Umbilical cord (tissue), 2 donors: ENCODE measurements around the gene MAFG. TPM values are rescaled to one million over a fixed set of nuclear protein-coding genes. Genes with fewer than 3 reads are reported as not detected.

Experiments used
- DNase-seq: peaks from one replicate; pipeline ENCODE4 v3.0.0-alpha.2; 2015; ENCODE audit warnings: low spot score
- total RNA-seq: library from RNA; depleted of rRNA; stranded (reverse); fragments of >200 nt; gene quantifications from one replicate; pipeline ENCODE4 v1.2.3, GENCODE V29; 2014; ENCODE audit warnings: low replicate concordance; ENCODE audit not compliant: insufficient read depth

MAFG gene
- total RNA-seq, 1 donor from 2014 or later: 8.4 TPM

DNA sequence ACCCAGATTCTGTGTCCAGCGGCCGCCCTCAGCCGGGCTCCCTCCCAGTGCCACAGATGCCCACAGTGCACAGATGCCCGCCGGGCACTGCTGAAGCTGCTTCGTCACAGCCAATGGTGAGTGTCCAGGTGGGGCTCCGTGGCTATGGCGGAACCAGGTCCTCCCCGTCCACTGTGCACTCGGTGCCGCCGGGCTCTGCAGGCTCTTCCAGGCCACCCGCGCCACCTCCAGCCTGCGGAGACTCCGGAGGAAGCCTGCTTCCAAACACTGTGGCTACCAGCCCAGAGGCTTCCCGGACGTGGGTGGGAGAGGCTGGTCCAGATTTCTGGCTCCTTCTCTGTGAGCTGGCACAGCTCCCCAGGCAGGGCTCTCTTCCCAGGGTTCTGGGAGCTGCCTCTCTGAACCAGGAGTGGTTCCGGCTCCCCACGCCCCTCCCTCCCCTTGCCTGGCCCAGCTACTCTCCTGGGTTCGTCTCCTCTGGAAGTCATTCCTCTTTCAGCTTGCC lies 12.4 kb upstream of the MAFG start:
- no peak for DNase-seq

DNA sequence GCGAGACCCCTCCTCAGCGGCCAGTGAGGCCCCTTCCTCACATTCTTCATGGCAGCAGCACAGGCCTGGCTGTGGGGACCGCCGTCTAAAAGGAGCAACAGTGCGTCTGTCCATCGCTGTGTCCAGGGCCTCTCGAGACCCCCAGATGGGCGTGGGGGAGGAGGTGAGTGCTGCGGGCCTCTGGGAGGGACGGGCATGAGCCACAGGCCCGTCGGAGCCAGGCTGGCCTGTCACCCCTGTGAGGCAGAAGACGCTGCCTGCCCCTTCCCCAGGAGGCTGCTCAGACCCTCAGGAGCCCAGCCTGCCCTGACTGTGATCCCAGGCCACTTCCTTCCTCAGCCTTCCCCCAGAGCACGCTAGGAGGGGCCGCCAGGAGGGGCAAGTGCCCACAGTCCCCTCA lies 11.7 kb upstream of the MAFG start:
- no peak for DNase-seq

DNA sequence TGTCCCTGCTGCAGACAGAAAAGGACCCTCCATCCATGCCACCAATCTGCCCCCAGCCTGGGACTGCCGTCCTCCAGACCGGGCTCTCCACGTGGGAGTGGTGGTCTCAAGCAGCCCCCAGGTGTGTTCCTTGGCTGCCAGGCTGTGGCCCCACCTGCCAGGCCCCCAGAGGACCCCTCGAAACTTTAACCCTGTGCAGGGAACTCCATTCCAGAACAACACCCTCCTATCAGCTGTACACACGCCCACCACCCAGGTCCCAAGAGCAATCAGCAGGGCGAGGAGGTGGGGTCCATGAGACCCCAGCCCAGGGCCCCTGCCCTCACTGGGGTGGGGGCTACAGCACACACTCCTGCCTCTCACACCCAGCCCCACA lies 8.2 kb upstream of the MAFG start:
- no peak for DNase-seq

DNA sequence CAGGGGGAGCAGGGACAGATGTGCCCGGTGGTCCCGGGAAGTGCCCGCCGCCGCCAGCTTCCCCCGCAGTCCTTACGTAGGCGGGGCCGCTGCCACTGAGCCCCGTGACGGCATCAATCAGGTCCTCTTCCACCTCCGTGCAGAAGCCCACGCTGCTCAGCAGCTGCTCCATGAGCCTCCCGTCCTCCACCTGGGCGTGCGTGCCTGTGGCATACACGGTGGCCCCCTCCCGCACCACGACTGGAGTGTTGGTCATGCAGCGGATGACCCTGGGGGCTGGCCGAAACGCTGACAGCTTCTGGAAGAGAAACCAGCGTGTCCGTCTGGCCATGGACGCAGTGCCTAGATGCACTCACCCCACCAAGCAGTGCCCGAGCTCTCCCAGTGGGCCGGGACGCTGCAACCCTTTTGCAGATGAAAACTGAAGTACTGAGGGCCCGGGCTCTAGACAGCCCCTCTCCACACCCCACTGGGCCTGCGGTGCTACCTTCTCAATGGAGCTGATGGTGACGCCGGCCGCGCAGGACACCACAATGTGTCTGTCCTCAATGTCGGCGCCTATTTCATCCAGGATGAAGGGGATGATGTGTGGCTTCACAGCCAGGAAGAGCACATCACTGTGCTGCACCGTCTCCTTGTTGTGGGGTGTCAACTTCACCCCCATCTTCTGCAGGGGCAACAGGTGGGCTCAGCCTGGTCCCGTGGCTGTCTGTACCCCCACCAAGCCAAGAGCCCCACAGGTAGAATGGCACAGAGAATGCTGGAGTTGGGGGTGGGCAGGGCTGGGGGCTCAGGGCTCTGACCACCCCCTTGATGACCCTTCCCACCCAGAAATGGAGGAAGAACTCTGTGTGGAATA lies 7.5 kb upstream of the MAFG start:
- no peak for DNase-seq

DNA sequence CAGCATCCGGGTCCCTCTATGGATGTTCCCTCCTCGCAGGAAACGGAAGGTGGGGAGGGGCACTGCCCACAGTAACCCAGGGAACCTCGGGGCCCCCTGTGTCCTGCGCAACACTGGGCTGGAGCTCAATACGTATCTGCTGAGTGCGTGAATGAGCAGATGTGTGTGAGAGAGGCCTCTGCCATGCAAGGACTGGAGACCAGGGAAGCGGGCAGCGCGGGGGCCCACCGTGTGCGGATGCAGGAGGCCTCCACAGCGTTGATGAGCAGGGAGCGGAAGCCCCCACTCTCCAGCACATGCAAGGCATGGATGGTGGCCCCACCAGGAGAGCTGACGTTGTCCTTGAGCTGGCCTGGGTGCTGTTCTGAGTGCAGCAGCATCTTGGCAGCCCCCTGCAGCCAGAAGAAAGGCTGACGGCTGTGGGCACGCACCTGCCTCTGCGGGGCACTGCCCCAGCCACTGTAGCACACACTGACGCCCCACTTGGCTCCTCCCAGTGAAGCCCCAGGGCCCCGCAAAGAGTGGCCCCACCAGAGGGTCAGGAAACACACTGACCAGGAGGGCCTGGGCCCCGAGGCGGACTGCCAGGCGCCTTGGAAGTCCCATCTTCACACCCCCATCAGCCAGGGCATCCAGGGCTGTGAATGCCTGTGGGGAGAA lies 6.7 kb upstream of the MAFG start:
- no peak for DNase-seq

DNA sequence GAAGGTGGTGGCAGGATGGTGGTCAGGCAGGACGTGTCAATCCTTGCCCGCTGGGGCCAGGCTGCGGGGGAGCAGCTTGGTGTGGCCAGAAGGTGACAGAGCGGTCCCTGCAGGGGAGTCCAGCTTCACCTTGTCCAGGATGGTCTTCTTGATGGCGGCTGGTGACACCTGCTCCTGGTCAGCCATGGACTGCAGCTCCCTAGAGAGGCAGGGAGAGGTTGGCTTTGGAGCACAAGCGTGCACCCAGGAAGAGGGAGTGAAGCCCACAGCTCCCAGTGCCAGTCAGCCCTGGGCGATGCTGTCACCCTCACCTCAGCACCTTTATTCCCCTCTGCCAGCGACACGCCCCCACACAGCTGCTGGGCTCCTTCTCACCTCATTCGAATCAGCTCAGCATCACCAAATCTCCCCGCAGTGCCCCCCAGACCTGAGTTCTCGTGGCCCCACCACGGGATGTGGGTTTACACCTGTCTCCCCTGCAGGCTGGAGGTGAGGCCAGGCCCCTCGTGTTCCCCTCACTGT lies 5.7 kb upstream of the MAFG start:
- DNase-seq: no peak

DNA sequence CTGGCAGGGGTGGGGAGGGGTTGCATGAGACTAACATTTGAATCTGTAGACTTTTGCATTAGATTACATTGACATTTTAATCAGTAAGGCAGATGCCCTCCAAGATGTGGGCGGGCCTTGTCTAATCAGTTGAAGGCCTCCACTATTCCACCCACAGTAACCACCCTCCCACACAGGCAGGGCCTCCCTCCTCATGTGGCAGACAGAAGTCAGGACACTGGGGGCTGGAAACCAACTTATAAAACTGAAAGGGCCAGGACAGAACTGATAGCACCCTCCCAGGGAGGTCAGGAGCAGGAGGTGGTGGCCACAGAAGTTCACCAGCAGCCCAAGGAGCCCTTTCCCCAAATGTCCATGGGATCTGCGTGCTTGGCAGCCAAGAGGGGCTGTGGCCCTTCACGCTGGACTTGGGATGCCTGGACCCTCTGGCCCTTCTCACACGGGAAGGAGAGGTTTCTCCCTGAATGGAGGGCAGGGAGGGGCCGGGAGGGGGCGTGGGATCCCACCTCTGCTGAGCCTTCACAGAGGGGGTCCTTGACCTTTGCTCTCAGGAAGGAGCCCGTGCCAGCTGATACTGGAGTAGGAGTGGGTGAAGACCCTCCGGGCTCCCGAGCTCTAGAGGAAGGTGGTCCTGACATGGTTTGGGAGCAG lies 4.9 kb upstream of the MAFG start:
- no peak for DNase-seq

DNA sequence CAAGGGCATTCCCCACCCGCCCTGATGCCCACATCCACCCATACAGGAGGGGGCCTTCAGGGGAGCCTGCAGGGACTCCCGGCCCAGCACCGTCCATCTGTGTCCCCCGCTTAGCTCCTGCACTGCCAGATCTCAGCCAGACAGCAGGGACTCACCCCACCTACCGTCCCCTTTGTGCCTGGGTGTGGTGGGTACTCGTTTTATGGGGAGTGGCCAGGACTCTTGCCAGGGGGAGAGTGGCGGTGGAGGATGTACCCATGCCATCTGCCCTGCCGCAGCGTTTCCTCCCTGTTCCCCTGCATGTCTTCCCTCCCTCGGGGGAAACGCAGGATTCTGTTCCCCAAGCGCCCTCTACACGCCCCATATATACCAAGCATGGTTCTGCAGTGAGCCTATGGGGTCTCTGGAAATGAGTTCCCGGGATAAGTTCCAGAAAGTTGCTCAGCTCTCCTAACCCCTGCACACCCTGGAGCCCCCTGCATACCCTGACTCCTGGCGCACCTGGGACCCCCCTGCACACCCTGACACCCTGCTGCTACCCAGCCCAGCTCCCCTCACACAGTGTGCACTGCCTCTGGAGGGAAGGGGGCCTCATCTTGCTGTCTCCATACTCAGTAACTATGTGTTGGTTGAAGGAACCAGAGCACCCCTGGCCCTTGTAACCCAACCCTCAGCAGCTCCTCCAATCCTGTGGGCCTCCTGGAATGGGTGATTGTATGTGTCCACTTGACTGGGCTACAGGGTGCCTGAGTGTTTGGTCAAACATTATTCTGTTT lies 4.2 kb upstream of the MAFG start:
- no peak for DNase-seq

DNA sequence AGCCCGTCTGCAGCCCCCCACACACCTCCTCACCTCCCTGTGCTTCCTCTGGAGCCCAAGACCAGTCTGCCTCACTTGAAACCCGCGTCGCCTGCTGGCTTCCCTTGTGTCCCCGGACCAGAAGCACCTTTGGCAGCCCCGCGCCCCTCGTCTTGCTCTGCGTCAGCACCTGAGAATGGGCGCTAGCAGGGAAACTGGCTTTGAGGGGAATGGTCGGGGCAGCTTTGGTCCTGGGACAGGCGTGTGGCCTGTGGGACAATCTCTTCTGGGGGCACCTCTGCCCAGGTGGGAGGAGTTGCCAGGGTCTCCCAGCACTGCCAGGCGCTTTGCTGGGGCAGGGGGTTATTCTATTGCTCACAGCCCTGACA lies 3.6 kb upstream of the MAFG start:
- DNase-seq: no peak

DNA sequence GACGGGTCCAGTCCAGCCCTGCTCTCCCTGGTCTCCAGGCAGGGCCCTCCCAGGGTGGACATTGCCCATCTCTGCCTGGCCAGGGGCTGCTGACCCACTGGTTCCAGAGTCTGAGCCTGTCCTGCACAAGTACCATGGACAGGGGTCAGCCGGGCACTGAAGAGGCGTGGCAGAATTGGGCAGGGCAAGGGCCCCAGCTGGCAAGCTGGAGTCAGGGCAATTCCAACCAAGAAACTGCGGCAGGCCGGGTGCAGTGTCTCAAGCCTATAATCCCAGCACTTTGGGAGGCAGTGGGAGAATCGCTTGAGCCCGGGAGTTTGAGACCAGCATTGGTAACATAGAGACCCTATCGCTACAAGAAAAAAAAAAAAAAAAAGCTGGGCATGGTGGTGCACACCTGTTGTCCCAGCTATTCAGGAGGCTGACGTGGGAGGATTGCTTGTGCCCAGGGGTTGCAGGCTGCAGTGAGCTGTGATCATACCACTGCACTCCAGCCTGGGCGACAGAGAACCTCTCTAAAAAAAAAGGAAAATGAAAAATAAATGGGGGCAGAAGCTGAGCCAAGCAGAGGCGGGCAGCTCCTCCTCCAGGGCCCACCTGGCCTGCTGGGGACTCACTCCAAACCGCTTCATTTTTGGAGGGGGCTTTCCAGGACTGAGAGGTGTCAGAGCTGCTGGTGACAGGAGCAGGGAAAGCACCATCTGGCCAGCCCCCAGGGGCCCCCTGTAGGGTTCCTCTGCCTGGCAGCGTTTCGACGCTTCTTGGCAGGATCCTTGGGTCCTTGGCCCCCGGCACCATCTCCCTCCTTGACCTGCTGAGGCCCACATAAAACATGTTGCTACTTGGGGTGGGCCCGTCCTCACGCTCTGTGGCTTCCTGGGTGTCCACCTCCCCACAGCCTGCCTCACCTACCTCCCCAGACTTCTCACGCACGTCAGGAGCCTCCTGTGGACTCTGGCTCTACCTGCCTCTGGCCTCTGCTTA lies 2.9 kb upstream of the MAFG start:
- DNase-seq: no peak

DNA sequence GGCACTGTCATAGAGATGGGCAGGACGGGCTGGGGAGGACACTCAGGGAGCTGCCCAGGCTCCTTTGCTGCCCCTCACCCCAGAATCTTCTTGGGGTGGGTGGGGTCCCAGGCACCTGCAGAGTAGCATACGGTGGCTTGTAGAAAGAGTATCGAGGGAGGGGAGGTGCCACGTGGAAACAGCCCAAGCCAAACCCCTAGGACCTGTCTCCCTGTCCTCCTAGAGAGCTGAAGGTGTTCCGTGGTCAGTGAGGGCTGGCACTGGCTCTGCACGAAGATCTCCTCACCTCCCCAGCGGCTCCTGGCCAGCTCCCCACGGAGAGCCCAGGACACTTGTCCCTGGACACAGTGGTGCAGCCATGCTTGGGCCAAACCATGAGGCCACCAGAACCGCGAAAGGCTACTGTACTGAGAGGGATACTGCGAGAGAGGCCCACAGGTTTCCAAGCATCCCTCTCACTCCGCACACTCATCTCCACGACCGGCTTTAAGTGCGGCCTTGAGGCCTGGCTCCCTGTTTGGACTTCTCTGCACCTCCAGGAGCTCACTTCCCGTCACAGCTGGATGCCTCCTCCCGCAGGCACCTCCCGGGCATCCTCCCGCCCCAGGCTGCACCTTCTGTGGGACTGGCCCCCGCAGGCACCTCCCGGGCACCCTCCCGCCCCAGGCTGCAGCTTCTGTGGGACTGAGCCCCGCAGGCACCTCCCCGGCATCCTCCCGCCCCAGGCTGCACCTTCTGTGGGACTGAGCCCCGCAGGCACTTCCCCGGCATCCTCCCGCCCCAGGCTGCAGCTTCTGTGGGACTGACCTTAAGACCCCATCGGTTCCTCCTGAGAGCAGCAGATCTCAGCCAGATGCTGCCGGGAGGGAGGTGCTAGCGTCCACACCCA lies 2.0 kb upstream of the MAFG start:
- no peak for DNase-seq

DNA sequence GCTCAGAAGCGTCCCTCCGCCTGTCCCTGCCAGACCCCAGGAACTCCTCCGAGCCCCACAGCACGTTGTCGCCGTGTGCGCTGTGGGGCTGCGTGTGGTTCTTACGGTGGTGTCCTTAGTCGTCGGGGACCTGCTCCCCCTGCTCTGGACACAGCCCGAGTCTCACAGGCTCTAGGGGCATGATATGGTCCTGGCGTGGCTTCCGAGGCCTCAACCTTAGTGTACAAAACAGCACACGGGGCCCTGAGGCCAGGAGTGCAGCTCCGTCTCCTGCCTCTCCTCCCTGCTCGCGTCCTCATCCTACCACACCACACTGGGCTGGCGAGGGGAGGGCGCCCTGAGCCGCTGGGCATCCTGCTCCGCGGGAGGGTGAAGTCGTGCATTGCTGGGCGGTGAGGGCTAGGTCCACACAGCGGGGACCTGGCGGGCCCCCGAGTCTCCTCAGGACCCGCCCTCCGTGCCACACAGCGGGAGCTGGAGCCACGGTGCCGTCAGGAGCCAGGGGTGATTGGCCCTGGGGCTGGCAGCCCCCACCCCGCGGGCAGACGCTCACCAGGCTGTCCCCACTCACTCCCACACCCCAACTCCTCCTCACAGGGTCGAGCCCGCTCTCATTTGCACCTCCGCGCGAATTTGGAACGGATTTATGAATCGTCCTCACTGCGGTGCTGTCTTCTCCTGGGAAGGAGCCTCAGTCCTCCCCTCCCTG lies 1.2 kb upstream of the MAFG start:
- no peak for DNase-seq

DNA sequence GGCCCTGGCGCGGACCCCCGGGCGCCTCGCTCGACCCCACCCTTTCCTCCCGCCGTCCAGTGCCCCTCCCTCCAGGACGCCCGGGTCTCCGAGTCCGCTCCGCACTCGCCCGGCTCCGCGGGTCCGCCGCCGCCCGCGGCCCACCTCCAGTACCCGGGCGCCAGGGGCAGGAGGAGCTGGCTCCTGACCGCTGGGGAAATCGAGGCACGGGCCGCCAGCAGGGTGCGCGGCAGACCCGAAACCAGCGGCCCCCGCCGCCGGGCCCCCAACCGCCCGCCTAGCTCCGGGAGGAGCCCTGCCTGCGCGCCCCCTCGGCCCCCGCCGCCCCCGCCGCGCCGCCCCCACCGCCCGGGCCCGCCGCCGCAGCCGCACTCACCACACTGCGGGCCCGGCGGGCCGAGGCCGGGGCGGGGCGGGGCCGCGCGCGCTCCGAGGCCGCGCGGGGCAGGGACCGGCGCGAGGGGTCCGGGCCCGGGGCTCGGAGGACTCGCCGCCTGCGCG lies 333 bp downstream of the MAFG start:
- no peak for DNase-seq

DNA sequence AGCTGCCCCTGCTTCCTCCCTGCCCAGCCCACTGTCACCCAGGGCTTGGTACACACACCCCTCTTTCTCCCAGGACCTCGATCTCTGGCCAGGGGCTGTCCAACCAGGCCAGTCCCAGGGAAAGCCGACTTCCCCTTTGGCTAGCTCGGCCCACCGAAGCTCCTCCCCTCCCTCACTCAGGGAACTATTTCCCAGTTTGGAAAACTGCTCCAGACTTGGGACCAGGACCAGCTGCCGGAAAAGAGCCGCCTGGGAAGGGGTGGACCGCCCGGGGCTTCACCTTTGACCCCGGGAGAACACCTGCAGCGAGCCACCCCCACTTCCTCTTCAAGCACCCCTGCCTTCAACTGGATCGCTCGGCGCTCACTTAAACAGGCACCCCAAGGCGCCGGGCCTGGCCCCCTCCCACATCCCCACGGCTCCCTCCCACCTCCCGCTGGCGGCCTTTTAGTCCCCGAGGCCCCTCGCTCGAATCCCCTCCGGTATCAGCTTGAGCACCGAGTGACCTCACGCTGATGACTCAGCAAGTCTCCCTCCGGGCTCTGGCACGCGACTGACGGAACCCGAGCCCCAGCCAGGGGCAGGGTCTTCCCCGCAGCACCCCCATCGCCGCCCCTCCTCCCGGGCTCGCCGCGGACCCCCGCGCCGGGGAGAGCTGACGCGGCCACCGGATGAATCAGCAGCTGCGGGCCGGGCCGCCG lies 934 bp downstream of the MAFG start:
- DNase-seq: peak; percentile 77

DNA sequence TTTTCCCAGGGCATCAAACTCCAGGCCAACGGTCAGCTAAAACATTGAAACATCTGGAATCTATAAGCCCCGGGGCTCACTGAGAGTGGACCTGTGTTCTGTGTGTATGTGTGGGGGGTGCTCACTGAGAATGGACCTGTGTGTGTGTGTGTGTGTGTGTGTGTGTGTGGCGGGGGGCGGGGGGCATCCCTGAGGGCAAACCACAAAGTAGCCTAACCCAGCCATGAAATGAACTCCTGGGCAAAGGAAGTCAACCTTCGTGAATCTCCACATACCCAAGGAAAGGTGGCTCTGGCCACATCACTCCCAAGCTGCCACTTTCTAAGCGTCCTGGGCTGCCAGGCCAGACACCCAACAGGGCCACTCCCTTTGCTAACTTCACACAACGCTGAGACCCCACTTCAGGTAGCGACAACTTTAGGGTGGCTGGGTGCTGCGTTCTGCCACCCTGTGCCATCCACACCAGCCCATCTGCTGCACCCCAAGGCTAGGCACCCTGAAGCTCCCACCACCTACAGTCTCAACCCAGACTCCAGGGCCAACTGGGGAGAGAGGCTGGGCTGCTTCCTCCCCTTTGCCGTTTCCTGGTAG lies 1.6 kb downstream of the MAFG start:
- no peak for DNase-seq

DNA sequence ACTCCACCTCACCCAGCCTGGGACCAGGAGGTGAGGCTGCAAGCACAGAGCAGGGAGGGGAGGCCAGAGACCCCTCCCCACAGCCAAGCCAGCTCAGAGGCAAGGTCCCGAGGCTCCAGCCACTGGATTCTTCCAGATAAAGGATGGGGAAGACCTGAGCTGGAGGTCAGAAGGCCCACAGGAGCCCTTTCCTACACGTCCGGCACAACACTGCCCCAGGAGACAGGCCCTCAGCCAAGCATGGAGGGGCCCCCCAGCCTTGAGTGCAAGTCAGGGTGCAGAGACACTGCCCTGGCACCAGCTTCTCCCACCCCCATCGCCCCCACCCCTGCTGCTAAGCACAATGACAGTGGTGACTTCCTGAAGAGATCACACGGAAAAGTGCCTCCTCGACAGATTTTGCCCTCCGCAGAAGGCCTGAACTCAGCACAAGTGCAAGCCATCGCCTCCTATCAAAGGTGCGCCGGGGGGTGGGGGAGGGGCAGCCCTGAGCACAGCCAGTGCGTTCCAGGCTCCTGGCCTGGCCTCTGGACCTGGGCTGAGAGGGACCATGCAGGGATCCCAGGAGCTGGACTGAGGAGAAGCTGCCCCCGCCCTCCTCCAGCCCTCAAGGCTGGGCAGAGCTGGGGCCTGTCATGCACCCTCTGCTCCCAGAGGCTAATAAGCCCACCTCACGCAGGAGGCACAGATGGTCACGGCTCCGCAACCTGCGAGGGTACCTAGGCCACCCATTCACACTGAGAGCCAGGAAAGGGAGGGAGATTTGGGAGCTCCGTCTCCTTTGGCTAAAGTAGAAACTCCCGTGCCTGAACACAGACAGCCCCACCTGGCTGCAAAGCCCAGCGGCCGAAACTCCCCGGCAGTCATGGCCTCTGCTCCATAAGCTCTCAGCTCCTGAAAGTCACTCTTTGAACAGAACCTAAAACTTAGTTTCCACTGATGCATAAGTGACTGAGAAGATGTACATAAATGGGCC lies 2.7 kb downstream of the MAFG start:
- DNase-seq: no peak
